Activated T-cell treated with anti-CD3 and anti-CD28 coated beads for 4 hours (primary cell): ENCODE measurements around the gene DLL1.
"Not testable (repeated sequence)": the region's sequence is repeated elsewhere in the genome, so short reads cannot be mapped to it uniquely, and the experiment has no call there.

Experiments
- DNase-seq: peaks from one replicate; pipeline ENCODE4 v3.0.0-alpha.2; 2020

The DLL1 gene

DNA sequence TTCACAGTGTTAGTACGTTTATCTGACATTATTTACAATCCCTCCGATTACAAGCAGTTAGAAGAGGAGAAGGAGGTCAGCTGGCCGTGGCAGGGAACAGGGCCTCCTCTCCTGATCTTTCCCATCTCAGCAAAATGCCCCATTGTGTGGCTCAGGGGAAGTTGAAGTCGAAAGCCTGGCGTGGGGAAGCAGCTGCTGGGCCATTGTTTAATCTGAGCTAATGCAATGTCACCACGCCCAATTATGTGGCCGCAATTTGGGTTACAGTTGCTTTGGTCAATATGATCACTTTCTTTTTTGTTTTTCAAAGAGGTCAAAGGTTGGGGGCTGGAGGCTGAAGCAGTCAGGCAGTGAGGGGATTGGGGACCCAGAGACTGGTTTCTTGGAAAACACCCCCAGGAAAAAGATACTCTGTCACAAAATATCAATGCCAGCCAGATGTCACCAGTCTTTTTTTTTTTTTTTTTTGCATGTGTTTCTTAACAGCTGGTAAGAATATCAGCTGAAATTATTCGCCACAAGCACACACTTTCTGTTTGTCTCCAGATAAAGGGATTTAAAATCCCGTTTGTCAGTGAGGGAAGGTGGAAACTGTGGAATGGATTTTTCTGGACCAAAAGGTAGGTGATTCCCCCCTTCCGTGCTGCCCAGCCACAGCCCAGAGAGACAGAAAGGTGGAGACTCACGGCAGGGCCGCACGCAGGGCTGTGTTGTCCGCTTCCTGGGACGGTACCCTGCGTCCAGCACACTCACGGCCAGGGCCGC is 24.6 kb downstream of the DLL1 start:
- no peak for DNase-seq

- DNase-seq: no peak
Measured at GRCh38 chr6:170265655-170266054, 25.2 kb downstream of the DLL1 start.

DNA sequence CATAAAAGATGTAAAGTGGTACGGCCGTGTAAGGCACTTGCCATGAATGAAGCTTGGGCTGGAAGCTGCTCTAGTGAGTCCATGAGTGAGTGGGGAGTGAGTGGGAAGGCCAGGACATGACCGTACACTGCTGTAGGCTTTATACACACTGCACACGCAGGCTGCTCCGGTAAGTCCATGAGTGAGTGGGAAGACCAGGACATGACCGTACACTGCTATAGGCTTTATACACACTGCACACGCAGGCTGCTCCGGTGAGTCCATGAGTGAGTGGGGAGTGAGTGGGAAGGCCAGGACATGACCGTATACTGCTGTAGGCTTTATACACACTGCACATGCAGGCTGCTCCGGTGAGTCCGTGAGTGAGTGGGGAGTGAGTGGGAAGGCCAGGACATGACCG is 26.2 kb downstream of the DLL1 start:
- DNase-seq: not testable (repeated sequence)

- no peak for DNase-seq
Measured at GRCh38 chr6:170264086-170264485, 26.8 kb downstream of the DLL1 start.

GRCh38 chr6:170263410-170263809 is 27.5 kb downstream of the DLL1 start:
- DNase-seq: no peak

GRCh38 chr6:170262489-170263088 is 28.3 kb downstream of the DLL1 start:
- DNase-seq: no peak

DNA sequence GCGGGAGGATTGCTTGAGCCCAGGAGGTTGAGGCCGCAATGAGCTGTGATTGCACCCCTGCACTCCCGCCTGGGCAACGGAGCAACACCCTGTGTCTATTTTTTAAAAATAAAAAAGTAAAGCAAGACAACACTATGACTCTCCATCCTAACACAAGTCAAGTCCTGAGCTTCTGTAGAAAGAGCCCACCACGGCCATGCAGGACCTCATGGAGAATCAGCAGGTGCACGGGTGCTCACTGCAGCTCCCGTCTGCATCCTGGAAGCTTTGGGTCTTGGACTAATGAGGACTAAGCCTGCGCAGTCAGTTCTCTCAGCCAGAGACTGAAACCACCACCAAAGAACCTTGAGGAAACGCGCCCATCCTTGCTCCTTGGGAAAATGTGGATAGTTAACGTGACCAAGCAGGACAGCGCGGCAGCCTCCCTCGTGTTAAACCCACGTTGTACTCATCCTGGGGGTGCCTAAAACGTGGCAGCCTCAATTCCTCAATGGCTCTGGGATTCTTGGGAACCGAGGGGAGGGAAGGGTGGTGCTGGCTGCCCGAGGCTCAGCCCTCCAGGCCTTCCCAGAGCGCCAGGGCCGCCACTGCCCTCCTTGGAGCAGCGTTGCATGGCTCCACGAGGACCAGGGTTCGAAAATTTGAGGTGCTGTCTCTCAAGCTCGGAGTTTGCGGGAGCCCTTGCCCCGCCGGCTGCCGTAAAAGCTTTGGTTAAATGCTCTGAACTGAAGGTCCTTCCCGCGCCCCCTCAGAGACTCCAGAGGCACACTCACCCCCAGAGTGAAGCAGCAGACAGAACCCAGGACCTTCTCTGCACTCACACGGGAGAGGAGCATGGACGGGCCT is 29.0 kb downstream of the DLL1 start:
- no peak for DNase-seq

DNA sequence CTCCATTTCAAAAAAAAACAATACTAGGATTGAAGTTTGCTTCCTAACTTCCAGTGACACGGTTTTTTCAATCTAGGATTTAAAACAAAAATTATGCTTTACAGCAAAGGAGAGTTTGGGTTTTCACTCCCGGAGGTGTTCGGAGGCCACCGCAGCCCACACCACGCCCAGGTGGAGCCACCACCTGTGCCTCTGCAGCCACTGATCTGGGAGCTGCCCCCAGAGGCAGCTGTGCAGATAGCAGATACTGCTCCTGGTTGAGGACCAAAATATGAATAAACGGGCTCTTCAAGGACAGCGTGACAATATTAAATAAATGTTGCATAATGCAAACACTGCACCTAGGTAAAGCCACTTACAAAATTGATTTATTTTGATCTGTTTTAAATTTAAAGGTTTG is 30.2 kb downstream of the DLL1 start:
- no peak for DNase-seq

DNA sequence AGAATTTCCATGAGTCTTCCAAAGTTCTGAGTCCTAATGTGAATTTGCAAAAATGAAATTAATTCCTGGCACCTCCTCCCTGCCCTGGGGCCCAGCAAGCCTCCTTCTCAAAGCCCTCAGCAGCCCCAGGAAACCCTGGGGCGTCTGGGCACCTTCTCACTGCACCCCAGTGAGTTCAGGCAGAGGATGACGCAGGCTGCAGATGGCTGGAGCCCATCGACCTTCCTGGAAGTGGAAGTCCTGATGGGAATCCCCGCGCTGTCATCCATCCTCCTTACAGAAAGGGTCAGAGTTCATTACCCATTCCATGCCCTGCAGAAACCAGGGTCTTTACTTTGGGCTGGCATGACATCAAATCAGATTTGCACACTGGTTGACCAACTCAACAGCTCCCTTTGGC is 31.6 kb downstream of the DLL1 start:
- DNase-seq: no peak

DNA sequence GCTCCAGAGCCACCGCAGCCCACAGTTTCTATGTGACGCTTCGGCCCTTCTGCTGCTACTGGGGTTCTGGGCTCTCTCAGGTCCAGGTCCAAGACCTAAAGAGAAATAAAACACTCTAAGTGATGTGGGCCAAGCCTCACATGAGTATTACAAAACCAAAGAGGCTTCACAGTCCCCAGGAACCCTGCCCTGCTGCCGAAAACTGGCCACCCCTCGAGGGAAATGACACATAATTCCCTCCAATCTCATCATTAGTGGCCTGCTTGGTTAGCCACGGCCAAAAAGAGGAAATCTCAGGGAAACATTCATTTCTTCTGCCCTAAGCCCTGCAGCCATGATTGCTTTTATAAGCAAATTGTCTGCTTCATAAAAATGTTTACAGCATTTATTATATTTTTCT is 32.5 kb downstream of the DLL1 start:
- DNase-seq: no peak

- DNase-seq: no peak
Measured at GRCh38 chr6:170257376-170257775, 33.5 kb downstream of the DLL1 start.

DNA sequence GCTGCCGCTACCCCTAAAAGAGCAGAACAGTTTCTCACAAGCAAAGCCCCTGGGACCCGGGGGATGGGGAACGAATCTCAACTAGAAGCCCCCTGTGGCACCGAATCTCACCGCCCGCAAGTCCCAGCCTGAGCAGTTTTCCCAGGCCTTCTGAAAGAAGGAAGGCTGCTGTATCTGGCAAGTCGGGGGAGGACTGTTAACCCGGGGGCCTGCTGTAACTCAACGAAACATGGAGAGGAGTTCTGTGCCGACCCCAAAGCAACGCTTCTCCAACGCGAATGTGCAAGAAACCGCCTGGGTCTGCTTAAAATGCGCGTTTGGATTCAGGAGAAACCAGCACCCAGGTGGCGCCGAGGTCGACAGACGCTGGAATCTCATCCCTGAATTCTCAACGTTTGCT is 34.2 kb downstream of the DLL1 start:
- no peak for DNase-seq

DNA sequence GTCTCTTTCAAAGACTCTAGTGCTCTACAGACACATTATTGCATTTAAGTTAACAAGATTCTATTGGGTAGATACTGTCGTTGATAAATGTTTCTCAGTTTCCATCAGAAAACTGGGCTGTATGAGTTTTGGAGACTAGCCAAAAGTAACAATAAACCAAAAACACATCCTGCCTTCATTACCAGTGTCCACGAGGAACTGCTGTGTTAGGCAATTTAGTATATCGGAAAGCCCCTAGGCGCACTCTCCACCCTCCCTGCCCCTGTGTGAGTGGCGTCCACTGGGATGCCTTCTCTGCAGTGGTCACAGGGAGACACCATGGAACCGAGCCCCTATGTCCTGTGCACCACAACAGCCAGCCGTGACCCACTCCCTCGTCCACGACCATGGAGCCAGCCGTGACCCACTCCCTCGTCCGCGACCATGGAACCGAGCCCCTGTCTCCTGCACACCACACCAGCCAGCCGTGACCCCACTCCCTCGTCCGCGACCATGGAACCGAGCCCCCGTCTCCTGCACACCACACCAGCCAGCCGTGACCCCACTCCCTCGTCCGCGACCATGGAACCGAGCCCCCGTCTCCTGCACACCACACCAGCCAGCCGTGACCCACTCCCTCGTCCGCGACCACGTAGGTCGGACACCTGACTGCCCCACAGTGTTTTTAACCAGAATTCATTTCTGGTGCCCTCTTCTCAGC is 35.3 kb downstream of the DLL1 start:
- DNase-seq: no peak

DNA sequence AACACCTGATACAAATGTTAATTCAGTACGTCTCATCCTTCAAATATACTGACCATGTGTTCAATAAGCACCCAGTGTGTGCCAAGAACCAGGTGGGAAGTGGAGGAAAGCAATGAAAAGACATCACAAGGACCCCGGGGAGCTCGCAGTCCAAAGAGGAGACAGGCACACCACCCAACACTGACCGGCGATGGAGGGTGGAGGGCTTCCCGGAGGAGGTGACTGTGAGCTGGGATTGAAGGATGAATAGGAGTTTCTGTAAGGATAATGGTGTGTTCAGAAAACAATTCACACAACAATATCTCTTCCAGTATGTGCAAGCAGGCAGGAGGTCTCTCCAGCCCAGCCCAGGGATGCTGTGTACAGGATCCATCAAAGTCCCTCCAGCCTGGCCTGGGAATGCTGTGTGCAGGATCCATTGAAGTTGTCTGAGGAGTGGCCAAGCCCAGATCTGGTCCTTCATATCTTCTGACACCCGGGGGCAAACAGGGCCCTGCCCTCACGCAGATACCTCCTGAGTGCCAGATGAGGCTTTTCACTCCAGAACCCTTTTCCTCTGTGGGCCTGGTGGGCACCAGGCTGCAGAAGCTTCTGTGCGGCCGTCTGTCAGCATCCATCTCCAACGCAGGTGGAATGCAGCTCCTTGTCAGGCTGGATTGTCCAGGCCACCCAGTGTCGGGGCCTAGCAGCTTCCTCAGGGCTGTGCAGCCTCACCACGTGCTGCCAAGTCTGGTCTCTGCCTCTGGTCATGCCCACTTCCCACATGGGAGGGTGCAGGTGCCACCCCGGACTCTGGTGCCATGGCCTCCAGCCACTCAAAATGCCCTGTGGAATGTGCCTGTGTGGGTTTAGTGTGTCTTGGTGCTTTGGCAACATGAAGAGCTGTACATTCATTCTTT is 36.3 kb downstream of the DLL1 start:
- no peak for DNase-seq

DNA sequence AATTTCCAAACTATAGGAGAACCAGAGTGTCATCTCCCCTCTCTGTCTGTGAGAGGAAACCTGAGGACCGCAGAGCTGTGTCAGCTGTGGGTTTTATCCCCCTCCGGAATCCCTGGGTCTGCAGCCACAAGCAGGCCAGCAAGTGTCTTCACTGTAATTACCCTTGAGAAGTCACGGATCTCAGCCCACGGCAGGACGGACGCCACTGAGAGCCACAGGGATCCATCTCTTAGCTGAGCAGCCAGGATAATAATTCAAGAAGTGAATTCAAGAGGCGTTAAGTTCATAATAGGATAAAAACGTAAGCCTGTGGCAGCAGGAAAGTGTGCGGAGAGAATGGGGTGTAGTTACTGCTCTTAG is 37.0 kb downstream of the DLL1 start:
- DNase-seq: no peak

DNA sequence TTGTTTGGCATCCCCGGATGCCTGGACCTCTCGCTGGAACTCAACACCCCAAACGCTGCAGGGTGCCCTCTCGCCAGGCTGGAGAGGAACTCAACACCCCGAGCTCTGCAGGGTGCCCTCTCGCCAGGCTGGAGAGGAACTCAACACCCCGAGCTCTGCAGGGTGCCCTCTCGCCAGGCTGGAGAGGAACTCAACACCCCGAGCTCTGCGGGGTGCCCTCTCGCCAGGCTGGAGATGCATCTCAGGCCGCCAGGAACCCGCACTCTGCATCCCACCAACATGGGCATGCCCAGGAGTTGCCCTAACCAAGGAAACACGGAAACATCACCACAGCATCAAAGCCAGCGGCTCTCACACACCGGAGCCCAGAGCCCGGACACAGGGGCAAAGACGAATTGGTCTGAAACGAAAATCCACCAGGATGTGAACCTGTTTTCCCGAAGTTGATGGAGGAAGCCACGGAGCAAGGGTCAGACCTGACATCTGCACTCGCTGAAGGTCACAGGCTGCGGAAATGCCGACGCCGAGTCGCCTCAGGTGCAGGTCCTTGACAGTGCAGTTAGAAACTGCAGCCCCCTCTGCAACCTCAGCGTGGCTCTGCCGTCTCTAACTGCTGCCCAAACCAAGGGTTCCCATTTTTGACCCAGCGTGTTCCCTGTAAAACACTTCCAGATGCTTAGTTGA is 37.5 kb downstream of the DLL1 start:
- DNase-seq: no peak

DNA sequence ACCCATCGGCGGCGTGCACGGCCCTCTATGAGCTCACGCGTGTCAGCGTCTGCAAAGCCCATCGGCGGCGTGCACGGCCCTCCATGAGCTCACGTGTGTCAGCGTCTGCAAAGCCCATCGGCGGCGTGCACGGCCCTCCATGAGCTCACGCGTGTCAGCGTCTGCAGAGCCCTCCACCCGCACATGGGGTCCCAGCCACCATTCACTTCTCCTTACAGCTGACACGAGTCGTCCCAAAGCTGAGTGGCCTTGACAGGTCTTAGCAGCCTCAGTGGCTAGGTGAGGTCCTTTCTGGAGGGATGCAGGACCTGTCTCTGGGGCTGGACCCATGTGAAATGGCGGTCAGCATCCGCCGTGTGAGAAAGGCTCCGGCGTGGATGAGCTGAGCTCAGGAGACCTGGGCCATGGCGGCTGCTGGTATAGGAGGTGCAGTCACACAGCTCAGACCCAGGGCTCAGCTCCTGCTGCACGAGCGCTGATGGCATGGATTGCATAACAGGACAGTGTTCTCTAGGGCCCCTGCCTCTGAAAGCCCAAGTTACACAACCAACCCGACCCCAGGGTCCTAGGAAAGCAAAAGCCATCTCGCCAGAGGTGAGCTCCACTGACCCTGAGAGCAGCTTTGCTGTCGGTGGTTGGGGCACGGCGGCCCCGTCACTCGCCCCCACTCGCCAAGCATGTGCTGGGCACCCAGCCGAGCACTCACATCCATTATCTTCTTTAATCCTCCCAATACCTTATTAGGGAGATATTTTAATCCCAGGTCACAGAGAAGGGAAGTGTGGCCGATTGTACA is 38.9 kb downstream of the DLL1 start:
- DNase-seq: no peak

GRCh38 chr6:170250981-170251775 is 39.7 kb downstream of the DLL1 start:
- no peak for DNase-seq

DNA sequence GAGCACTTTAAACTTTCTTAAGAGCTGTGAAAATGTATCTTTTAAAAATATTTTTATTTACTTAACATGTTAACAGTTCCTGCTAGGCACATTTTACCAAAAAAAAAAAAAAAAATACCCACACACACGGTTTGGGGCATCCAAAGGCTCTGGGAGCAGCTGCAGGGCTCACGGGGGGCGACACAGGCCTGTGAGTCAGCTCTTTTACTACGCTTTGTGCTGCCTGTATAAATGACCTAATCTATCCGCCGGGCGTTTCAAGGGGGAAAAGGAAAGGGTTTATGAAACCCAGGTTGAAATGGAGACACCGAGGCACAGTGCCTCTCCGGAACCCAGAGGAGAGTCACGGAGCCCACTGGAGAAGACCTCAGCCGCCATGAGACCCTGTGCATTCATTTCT is 40.4 kb downstream of the DLL1 start:
- no peak for DNase-seq

DNA sequence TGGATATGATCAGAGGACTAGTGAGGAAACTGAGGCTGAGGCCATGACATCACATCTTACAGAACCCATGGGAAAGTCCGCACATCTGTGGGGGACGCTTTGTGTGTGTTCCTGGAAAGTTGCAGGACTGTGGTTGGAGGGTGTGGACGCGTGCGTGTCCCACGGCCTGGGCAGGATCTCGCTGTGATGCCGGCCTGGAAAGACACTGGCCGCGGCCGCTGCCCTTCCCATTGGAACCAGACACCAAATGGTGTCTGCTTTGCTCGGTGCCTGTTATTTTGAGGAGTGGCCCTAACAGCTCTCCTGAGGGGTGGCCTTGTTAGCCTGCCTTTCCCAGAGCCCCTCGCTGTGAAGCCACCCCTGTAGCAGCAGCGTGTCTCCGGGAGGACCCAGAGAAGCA is 41.1 kb downstream of the DLL1 start:
- DNase-seq: no peak
